HG03025 (cell line): Measurements from ENCODE around the gene NEDD8.

Experiments used
- ATAC-seq: cut with Tn5 transposase; IDR thresholded peaks from one replicate; pipeline ENCODE4 v1.9.1; 2021; ENCODE audit warnings: mild to moderate bottlenecking, moderate library complexity; ENCODE audit not compliant: unreplicated experiment, low FRiP score

The NEDD8 gene

GRCh38 chr14:24264298-24264697 is 32.1 kb upstream of the NEDD8 start:
- no peak for ATAC-seq

- ATAC-seq = no peak
These were observed 31.7 kb upstream of the NEDD8 start for GRCh38 chr14:24263848-24264247.

- ATAC-seq = no peak
These were observed 30.9 kb upstream of the NEDD8 start, which contains the start of gene TGM1 for GRCh38 chr14:24262821-24263733. Gene TGM1 (minus strand): TSS chr14:24263177. CDS start chr14:24262352, 825 bp downstream.

GRCh38 chr14:24261969-24262327 is 29.8 kb upstream of the NEDD8 start:
- no peak for ATAC-seq

GRCh38 chr14:24261256-24261968 is 29.2 kb upstream of the NEDD8 start:
- ATAC-seq = no peak

- no peak for ATAC-seq
These were observed 28.6 kb upstream of the NEDD8 start for GRCh38 chr14:24260780-24261157.

- no peak for ATAC-seq
These were observed 28.0 kb upstream of the NEDD8 start for GRCh38 chr14:24260026-24260779.

GRCh38 chr14:24259282-24260025 is 27.3 kb upstream of the NEDD8 start:
- no peak for ATAC-seq

GRCh38 chr14:24258548-24259265 is 26.5 kb upstream of the NEDD8 start:
- ATAC-seq = no peak

- no peak for ATAC-seq
These were observed 26.0 kb upstream of the NEDD8 start for GRCh38 chr14:24258119-24258518.

GRCh38 chr14:24256960-24257359 is 24.8 kb upstream of the NEDD8 start:
- no peak for ATAC-seq

GRCh38 chr14:24255931-24256711 is 24.0 kb upstream of the NEDD8 start:
- no peak for ATAC-seq

- ATAC-seq = no peak
These were observed 23.3 kb upstream of the NEDD8 start for GRCh38 chr14:24255438-24255837.

- ATAC-seq = no peak
These were observed 22.6 kb upstream of the NEDD8 start for GRCh38 chr14:24254630-24255392.

GRCh38 chr14:24253936-24254335 is 21.8 kb upstream of the NEDD8 start:
- no peak for ATAC-seq

GRCh38 chr14:24252289-24253124 is 20.3 kb upstream of the NEDD8 start:
- no peak for ATAC-seq

GRCh38 chr14:24251880-24252288 is 19.7 kb upstream of the NEDD8 start:
- no peak for ATAC-seq
